SK-N-SH treated with all-trans-retinoic acid at 6 μM for 48 hours (cell line): ENCODE results near the gene ANKRD12.

ENCODE experiments used
- ARNTL ChIP-seq: fragments of 450-650 bp; formaldehyde crosslinking; IDR thresholded peaks from 2 replicates; pipeline ENCODE4 v1.5.0; 2020; ENCODE audit warnings: low read depth, mild to moderate bottlenecking, moderate library complexity, borderline replicate concordance
- CREB5 ChIP-seq: fragments of 250-450 bp; sonication (Bioruptor Pico); IDR thresholded peaks from 2 replicates; pipeline ENCODE4 v1.5.1; 2020; ENCODE audit warnings: low read depth, mild to moderate bottlenecking, moderate library complexity
- GLIS3 ChIP-seq: fragments of 250-450 bp; sonication (Bioruptor Pico); IDR thresholded peaks from 2 replicates; pipeline ENCODE4 v1.5.0; 2020; ENCODE audit warnings: mild to moderate bottlenecking, moderate library complexity
- RARB ChIP-seq: fragments of 250-450 bp; sonication (Bioruptor Pico); IDR thresholded peaks from 2 replicates; pipeline ENCODE4 v1.8.0; 2021; ENCODE audit warnings: mild to moderate bottlenecking, moderate library complexity

- TF ChIP-seq ARNTL = no peak
- TF ChIP-seq RARB (CRISPR knock-in tag) = no peak
- no peak for TF ChIP-seq GLIS3 (CRISPR knock-in tag)
- no peak for TF ChIP-seq CREB5
Measured at GRCh38 chr18:9233771-9234440, 97.3 kb downstream of the ANKRD12 start.
